HFF-Myc (cell line): ENCODE measurements around the gene ANKRD13D.

ENCODE experiments used
- DNase-seq: peaks from one replicate; pipeline ENCODE4 v3.0.0-alpha.2; 2011; ENCODE audit warnings: low read depth; ENCODE audit errors: extremely low read depth
- H3K4me3 ChIP-seq: replicated peaks from 2 replicates; pipeline ENCODE4 v1.5.1; 2011; ENCODE audit warnings: low read depth, mild to moderate bottlenecking, control low read depth, low read length
- CTCF ChIP-seq: IDR thresholded peaks from 2 replicates; pipeline ENCODE4 v1.5.1; 2012; ENCODE audit warnings: mild to moderate bottlenecking, low read depth, low read length, control low read depth; ENCODE audit errors: missing control alignments

ANKRD13D gene

GRCh38 chr11:67247946-67248550, 41.1 kb upstream of the ANKRD13D start:
- no peak for TF ChIP-seq CTCF
- no peak overlapping the region for H3K4me3 ChIP-seq
- no peak for DNase-seq

GRCh38 chr11:67248653-67249052, 40.5 kb upstream of the ANKRD13D start:
- DNase-seq = no peak
- H3K4me3 ChIP-seq = no peak overlapping the region
- TF ChIP-seq CTCF = no peak

- H3K4me3 ChIP-seq = no peak overlapping the region
- no peak for DNase-seq
- TF ChIP-seq CTCF = no peak
Observed at GRCh38 chr11:67250059-67251043, 38.8 kb upstream of the ANKRD13D start.

- DNase-seq = no peak
- H3K4me3 ChIP-seq = no peak overlapping the region
- no peak for TF ChIP-seq CTCF
Observed at GRCh38 chr11:67251841-67252240, 37.3 kb upstream of the ANKRD13D start.

GRCh38 chr11:67252831-67253239, 36.3 kb upstream of the ANKRD13D start:
- H3K4me3 ChIP-seq = no peak overlapping the region
- TF ChIP-seq CTCF = peak; percentile 30
- DNase-seq = no peak

- DNase-seq = no peak
Observed at GRCh38 chr11:67253872-67254624, 35.1 kb upstream of the ANKRD13D start.

More at GRCh38 chr11:67253872-67254624, 35.1 kb upstream of the ANKRD13D start:
- H3K4me3 ChIP-seq = no peak overlapping the region
- TF ChIP-seq CTCF = no peak
